NCI-H526 (cell line): ENCODE data around the gene ATXN7.

Experiments
- DNase-seq, 2 experiments: peaks; one replicate each; lab custom pipeline; 2025; lab: John Stamatoyannopoulos, UW

ATXN7 gene

GRCh38 chr3:64022451-64023186 lies 159.0 kb downstream of the ATXN7 start:
- no peak for DNase-seq

DNA sequence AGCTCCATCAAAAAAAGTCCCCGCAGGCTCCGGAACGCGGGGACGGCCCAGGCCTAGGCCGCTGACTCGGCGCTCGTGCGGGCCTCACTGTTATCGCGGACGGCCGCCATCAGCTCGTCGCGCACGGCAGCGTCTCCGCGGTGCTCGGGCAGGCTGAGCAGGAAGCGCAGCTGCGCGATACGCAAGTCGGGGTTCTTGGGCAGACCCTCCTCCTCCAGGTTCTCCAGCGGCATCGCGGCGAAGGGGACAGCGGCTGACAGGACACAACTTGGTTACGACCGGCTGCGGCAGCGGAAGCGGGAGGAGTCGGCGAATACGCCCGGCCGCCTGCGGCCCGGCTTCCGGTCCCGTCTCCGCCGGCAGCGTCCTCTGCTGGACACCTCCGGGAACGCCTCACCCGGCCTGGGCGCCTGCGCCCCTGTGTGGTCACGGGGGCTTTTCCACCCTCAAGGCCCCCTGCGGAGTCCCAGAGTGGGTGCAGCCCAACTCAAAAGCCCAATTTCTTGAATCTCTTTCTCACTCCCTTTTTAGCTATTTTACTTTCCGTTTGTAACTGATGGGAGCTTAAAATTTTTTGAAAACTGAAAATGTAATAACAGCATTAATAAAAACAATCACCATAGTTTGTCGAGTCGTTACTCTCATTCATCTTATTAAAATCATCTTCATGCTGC lies 159.7 kb downstream of the ATXN7 start, which contains the start of gene PSMD6:
Gene PSMD6, minus strand, starts transcription at position 308 of the 674 bp plus-strand sequence. Its CDS starts 75 bp downstream, at position 233.
- DNase-seq: peak; percentile 43 to 84

GRCh38 chr3:64023861-64024223 lies 160.2 kb downstream of the ATXN7 start:
- no peak for DNase-seq

DNA sequence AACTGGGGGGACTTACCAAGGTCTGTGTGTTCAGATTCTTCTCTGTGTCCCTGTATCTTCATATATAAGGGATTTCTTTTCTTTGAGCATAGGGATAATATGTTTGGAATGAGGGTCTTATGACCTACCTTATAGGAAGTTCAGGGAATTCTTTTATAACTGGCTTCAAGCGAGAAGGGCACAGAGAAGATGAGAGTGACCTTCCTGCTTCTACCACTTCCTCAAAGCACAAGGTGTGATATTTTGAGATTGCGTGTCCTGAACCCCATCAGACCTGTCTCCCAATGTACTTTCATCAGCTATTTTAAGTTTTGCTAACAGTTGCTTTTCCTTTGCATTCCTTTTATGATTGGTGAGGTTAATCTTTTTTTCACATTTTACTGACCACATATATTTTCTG lies 162.7 kb downstream of the ATXN7 start:
- DNase-seq: no peak

DNA sequence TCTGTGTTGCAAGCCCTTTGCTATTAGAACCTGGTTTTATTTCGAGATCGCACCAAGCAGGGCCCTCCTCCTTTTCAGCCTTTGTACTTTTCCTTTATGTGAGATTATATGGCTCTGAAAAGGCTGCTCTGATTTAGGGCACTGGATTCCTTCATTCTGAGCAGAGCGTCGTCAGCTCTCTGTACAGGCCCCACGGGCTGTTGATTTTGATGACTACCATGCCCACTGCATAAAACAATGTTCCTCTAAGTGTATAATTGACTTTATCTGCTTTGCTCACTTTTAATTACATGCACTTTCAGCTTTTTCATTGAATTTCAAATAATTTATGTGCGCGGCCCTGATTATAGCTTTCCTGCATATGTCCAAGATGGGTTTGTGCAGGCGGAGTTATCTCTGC lies 164.0 kb downstream of the ATXN7 start:
- no peak for DNase-seq

DNA sequence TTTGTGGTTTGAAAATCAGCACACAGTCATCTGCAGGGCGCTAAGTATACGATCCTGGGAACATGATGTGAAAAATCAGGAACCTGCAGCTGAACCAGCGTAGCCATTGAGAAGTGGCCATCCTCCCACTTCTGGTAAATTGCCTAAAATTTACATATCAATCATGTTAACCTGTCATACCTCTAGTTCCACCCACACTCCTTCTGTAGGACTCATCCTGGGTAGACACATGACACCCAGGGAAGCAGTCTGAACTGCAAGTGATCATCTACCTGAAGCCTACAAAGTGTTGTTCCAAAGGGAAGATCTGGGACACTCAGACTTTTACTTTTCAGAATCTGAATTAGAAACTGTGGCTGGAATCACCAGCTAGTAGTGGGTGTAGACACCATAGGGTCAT lies 165.1 kb downstream of the ATXN7 start:
- no peak for DNase-seq

GRCh38 chr3:64029287-64029686 lies 165.6 kb downstream of the ATXN7 start:
- no peak for DNase-seq

DNA sequence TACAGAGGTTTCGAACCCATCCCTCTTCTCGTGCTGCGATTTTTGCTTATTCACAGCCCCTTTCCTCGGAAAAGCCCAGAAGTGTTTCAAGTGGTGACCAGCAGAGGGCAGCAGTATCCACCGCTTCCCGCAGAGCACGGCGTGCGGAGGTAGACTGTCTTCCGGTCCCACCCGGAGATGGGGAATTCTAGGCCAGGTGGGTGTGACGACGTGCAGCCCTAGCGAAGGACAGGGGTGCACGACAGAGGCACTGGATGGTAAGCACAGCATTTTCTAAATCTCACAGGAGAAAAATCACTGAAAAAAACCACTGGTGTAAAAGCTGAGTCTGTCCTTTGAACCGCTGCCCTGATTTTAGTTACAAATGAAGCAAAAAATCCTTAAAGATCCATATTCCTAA lies 167.1 kb downstream of the ATXN7 start:
- DNase-seq: peak; percentile 34 to 87

DNA sequence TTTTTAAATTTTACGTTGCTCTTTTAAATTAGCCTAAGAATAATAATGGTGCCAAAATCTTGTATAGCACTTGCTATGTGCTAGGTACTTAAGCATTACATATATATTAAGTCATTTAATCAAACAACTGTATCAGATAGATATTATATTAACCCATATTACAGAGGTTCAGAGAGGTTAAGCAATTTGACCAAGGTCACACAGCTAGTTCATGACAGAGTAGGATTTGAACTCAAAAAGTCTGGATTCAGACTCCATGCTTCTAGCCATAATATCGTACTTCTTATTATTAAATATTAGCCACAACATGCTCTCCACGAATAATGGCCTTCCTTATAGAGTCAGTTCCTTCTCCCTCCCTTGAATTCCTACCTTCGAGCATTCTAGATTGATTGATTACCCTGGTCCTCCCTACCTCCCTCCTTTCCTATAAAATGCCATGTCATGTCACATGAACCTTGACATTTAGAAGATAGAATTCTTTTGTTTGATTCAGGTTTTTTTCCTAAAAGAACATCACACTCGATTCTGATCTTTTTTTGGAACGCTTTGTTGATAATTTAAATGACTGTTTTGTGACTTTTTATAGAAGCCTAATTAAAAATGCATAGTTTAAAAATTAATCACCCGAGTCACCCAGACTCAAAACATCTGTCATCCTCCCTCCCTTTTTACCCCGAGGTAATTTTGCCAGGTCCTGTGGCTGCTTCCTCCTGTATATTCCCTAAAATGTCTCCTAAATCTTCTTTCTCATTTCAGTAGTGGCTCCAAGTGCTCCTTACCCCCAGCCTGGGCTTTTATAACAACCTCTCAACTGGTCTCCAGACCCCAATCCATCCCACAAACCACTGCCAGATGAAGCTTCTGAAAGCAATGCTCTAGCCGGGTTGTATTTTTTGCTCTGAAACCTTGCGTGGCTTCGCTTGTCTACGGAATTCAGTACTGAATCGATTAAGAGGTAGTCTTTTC lies 168.2 kb downstream of the ATXN7 start:
- DNase-seq: no peak

DNA sequence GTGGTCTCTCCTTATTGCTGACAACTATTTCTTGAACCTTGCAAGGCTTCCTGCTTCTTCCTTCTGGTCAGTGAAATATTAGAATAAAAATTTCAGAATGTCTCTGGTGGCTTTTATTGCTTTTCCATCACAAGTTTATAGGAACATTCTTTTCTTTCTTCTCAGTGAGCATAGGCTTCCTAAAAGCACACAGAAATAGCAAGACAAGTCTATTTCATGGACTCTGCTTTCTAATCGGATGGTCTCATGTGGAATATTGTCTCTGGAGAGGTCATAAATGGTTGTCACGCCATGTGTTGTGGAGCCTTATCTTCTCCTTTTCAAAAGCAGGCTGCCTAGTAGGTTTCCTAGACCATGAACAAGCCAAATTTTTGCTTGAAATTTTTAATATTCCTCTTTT lies 169.4 kb downstream of the ATXN7 start:
- no peak for DNase-seq

DNA sequence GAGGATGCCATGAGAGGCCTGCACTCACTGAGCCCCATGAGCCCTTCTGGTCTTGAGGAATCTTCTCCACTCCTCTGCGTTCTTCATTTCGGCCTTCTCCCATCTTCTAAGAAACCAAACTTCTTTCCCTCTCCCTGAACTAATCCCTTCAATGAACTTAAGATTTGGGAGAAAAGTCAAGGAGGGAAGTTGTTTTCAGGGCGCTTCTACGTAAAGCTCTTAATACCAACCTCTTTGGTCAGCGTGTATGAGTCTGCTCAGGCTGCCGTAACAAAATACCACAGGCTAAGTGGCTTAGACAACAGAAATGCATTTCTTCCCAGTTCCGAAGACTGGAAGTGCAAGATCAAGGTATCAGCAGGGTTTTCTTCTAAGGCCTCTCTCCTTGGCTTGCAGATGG lies 173.4 kb downstream of the ATXN7 start:
- no peak for DNase-seq

GRCh38 chr3:64038253-64038767 lies 174.6 kb downstream of the ATXN7 start:
- no peak for DNase-seq

DNA sequence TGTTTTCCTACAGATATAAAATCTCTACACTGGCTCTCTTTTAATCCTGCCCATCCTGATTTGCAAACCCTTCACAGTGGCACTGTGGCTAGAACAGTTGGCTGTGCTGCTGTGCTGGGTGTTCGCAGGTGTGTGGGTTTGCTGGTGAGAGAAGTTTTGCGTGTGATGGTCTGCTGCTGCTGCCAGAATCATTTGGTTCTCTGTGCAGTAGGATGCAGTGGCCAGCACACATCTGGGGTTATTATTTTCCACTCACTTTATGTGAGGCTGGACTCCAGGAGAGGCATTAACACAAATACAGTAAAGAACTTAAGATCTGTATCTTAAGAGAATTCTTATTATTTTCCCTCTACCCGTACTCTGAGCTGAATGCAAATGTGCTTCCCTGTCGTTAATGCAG lies 175.7 kb downstream of the ATXN7 start:
- no peak for DNase-seq

DNA sequence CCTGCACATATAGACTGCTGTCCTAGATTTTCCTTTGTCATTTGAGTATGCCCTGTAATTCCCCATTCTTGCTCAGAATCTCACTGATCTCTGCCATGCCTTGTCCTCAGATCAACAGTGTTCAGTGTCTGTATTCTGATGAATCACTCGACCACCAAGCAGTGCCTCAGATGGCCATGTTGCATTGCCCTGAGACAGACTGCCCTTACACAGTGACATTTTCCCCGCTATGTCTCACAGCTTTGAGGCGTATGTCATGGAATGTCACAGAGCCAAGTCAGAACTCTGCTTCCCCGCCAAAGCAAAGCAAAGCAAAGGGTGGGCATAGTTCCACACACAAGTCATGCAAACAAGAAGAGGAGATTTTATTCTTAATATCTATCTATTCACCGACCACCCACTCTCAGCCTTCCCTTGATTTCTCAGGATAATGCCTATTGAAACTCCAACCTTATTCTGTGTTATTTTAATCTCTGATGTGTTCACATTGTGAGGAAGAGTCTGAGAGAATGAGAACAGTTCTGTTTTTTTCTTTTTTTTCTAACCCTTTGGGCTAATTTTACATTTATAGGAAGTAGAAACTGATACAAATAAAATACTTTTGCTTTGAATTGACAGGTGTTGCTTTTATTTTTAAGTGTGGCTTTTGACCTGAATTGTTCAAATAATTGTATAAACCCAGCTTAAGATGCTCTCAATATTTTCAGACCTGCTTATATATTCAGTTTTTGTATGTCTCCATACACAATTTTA lies 176.5 kb downstream of the ATXN7 start:
- DNase-seq: no peak

DNA sequence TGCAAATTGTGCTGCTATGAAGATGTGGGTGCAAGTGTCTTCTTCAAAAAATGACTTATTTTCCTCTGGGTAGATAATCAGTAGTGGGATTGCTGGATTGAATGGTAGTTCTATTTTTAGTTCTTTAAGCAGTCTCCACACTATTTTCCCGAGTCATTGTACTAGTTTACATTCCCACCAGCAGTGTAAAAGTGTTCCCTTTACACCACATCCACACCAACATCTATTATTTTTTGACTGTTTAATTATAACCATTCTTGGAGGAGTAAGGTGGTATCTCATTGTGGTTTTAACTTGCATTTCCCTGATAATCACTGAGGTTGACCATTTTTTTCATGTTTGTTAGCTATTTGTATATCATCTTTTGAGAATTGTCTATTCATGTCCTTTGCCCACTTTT lies 179.3 kb downstream of the ATXN7 start:
- DNase-seq: no peak

GRCh38 chr3:64046592-64046991 lies 182.9 kb downstream of the ATXN7 start:
- DNase-seq: no peak

- DNase-seq: no peak
These were observed 183.4 kb downstream of the ATXN7 start for GRCh38 chr3:64046996-64047594.

DNA sequence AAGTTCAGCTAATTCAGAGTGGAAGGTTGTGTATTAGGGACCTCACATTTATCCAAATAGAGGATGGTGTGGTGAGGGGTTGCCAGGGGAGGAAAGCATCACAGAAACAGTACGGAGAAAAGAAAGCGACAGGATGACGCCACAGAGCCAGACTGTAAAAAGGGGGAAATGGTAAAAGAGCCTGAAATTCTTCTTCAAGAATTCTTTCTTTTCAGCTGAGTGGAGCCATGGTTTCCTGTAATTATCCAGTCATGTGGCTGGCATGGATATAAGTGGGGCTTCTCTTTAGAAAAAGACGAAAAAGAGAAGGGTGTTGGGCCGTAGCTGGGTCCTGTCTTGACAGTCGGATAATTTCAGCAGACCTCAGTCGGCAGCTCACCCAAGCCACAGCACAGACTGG lies 184.1 kb downstream of the ATXN7 start:
- no peak for DNase-seq

DNA sequence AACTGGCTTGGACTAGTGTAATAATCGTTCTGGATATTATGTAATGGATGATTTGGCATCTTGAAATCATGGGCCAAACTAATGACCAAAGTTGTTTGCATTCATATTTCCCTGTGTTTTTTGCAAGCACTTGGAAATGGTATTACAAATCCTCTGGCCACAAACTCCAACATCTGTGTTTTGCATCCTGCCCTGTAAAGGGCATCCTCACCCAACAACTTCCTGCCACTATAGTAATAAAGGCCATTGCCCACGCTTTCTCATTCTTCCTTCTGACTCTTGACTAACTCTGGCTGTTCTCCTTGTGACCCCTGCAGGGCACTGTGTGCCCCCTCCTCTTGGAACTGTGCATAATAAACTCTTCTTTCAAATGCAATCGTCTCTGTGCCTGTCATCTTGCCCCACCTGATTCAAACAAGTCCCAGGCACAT lies 185.0 kb downstream of the ATXN7 start:
- no peak for DNase-seq

GRCh38 chr3:64049136-64049535 lies 185.5 kb downstream of the ATXN7 start:
- DNase-seq: no peak

DNA sequence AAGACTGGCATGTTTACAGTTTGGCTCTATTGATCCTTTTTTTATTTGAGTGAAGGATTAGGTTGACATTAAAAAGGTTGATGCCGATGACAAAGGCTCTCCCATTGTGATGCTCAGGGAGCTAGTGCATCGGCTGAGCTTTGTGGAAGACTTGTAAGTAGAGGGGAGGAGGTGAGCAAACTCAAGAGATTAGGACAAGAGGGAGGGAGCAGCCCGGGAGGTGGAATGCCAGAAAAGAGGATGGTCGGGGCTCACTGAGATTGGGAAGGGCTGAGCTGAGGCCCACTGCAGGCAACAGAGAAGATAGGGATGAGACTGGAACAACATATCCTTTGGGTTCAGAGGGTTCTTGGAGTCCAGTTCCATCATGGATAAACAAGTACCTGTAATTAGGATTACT lies 186.2 kb downstream of the ATXN7 start:
- DNase-seq: no peak
